ENCODE data around the gene GSTA4.

DNA sequence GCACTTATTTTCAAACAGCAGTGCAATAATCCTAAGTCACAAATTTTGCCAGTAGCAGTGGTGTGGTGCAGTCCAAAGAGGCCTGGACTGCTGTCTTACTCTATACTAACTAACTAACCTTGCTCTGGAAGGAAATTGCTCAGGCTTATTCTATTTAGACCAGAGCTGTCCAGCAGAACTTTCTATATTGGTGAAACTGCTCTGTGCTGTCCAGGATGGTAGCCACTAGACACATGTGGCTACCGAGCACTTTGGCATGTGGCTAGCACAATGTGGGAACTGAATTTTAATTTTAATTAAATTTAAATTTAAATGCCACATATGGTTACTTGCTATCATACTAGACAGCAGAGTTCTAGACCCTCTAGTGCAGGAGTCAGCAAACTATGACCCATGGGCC lies 43.1 kb upstream of the GSTA4 start:
- TF ChIP-seq POLR2A (IDR thresholded peaks at IDR 0.05), result no peak
- TF ChIP-seq, protein P1, sequence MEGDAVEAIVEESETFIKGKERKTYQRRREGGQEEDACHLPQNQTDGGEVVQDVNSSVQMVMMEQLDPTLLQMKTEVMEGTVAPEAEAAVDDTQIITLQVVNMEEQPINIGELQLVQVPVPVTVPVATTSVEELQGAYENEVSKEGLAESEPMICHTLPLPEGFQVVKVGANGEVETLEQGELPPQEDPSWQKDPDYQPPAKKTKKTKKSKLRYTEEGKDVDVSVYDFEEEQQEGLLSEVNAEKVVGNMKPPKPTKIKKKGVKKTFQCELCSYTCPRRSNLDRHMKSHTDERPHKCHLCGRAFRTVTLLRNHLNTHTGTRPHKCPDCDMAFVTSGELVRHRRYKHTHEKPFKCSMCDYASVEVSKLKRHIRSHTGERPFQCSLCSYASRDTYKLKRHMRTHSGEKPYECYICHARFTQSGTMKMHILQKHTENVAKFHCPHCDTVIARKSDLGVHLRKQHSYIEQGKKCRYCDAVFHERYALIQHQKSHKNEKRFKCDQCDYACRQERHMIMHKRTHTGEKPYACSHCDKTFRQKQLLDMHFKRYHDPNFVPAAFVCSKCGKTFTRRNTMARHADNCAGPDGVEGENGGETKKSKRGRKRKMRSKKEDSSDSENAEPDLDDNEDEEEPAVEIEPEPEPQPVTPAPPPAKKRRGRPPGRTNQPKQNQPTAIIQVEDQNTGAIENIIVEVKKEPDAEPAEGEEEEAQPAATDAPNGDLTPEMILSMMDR (IDR thresholded peaks at IDR 0.05), result no peak

All from upper lobe of left lung (tissue), 4 donors.